ENCODE data around the gene HPN. TPM values are rescaled to one million over a fixed set of nuclear protein-coding genes. Genes with fewer than 3 reads are reported as not detected.

The HPN gene
- polyA plus RNA-seq, 3 donors: 0.05 TPM; not detected in 2

GRCh38 chr19:35040826-35041547 lies 534 bp upstream of the HPN start:
- H3K9me3 Mint-ChIP-seq: peaks cover 0 to 2% (median 0%) of the 10 kb centered on the region in 7 donors
- intact Hi-C loops (cut with micrococcal nuclease): no loop called here
- peak overlapping the region; percentile 1 to 75 (median 32) for H3K4me3 ChIP-seq (replicated peaks in 1 of 3; ENCODE audit: low read depth in 2 of 3, low read length in 3 of 3)
- H3K36me3 ChIP-seq (replicated peaks in 1 of 2; ENCODE audit: control insufficient read depth in 1 of 2, insufficient read depth in 2 of 2, low read length in 2 of 2): no peaks in the 10 kb centered on the region
- no peaks in the 10 kb centered on the region for H4K20me1 ChIP-seq (ENCODE audit: insufficient read depth, low read length)
- H3K36me3 Mint-ChIP-seq: peaks cover 0 to 7% of the 10 kb centered on the region in 2 donors
- peak in 2 of 3 donors; percentile 5 to 24 for DNase-seq
- H3K27ac ChIP-seq (ENCODE audit: low read depth in 1 of 2, low read length in 2 of 2): no peak overlapping the region
- H3K27ac Mint-ChIP-seq: peak overlapping the region in 1 of 7 donors; percentile 30
- H3K9ac ChIP-seq (ENCODE audit: insufficient read depth, low read length, poor library complexity, severe bottlenecking): peak overlapping the region; percentile 61
- peak overlapping the region; percentile 80 to 90 for H3K4me3 Mint-ChIP-seq
- no peaks in the 10 kb centered on the region for H3K79me2 ChIP-seq (ENCODE audit: insufficient read depth, low read length)
- no peaks in the 10 kb centered on the region for H3K9me3 ChIP-seq (replicated peaks in 1 of 2; ENCODE audit: control insufficient read depth in 1 of 2, insufficient read depth in 1 of 2, low read length in 2 of 2)
- H3K27me3 ChIP-seq (ENCODE audit: control insufficient read depth in 2 of 2, insufficient read depth in 2 of 2, low read length in 2 of 2): peaks cover 4 to 31% of the 10 kb centered on the region in 2 donors
- WGBS (ENCODE audit: insufficient coverage): 5% methylated on average over 32 of the region's 36 CpGs
- peak overlapping the region; percentile 70 for H2AFZ ChIP-seq (ENCODE audit: insufficient read depth, low read depth, low read length, poor library complexity, severe bottlenecking)
- TF ChIP-seq CTCF (IDR thresholded peaks at IDR 0.05): no peak
- H3K4me1 ChIP-seq (ENCODE audit: control insufficient read depth in 1 of 2, insufficient read depth in 2 of 2, low read length in 2 of 2): peaks cover 38 to 40% of the 10 kb centered on the region in 2 donors
- H3K27me3 Mint-ChIP-seq (ENCODE audit: low read depth in 3 of 3): peaks cover 28 to 47% (median 36%) of the 10 kb centered on the region in 3 donors
- peak overlapping the region; percentile 87 for H3K4me2 ChIP-seq (replicated peaks; ENCODE audit: extremely low read depth, low read length, poor library complexity, severe bottlenecking)
- peaks cover 40% of the 10 kb centered on the region for H3K4me1 Mint-ChIP-seq

GRCh38 chr19:35042056-35042730 lies 672 bp downstream of the HPN start:
- H3K4me3 ChIP-seq (replicated peaks in 1 of 3; ENCODE audit: low read depth in 2 of 3, low read length in 3 of 3): no peak overlapping the region
- Mint-ChIP-seq H3K9me3 (peaks cover 0 to 2% (median 0%) of the 10 kb centered on the region in 7 donors), H3K4me3 (peak overlapping the region in 1 of 2 donors; percentile 42), H3K36me3 (peaks cover 0 to 7% of the 10 kb centered on the region in 2 donors), H3K4me1 (peaks cover 40% of the 10 kb centered on the region), H3K27ac (no peak overlapping the region), H3K27me3 (ENCODE audit: low read depth in 3 of 3) (peaks cover 31 to 45% (median 36%) of the 10 kb centered on the region in 3 donors)
- DNase-seq: no peak
- H4K20me1 ChIP-seq (ENCODE audit: insufficient read depth, low read length): no peaks in the 10 kb centered on the region
- peaks cover 4 to 31% of the 10 kb centered on the region in 2 donors for H3K27me3 ChIP-seq (ENCODE audit: control insufficient read depth in 2 of 2, insufficient read depth in 2 of 2, low read length in 2 of 2)
- TF ChIP-seq CTCF (IDR thresholded peaks at IDR 0.05): no peak
- H3K4me2 ChIP-seq (replicated peaks; ENCODE audit: extremely low read depth, low read length, poor library complexity, severe bottlenecking): no peak overlapping the region
- H3K9ac ChIP-seq (ENCODE audit: insufficient read depth, low read length, poor library complexity, severe bottlenecking): no peak overlapping the region
- H3K4me1 ChIP-seq (ENCODE audit: control insufficient read depth in 1 of 2, insufficient read depth in 2 of 2, low read length in 2 of 2): peaks cover 38 to 40% of the 10 kb centered on the region in 2 donors
- no peak overlapping the region for H3K27ac ChIP-seq (ENCODE audit: low read depth in 1 of 2, low read length in 2 of 2)
- H3K9me3 ChIP-seq (replicated peaks in 1 of 2; ENCODE audit: control insufficient read depth in 1 of 2, insufficient read depth in 1 of 2, low read length in 2 of 2): no peaks in the 10 kb centered on the region
- H2AFZ ChIP-seq (ENCODE audit: insufficient read depth, low read depth, low read length, poor library complexity, severe bottlenecking): no peak overlapping the region
- intact Hi-C loops (cut with micrococcal nuclease): no loop called here
- no peaks in the 10 kb centered on the region for H3K79me2 ChIP-seq (ENCODE audit: insufficient read depth, low read length)
- 98% methylated on average over 12 of the region's 14 CpGs for WGBS (ENCODE audit: insufficient coverage)
- H3K36me3 ChIP-seq (replicated peaks in 1 of 2; ENCODE audit: control insufficient read depth in 1 of 2, insufficient read depth in 2 of 2, low read length in 2 of 2): no peaks in the 10 kb centered on the region
